Aortic smooth muscle cell (primary cell): ENCODE data around the gene HDHD5. TPM values are rescaled to one million over a fixed set of nuclear protein-coding genes. Genes with fewer than 3 reads are reported as not detected.

Source experiments
- total RNA-seq: library from RNA; depleted of rRNA; stranded (reverse); fragments of >200 nt; gene quantifications from 2 replicates; pipeline ENCODE4 v1.2.3, GENCODE V29; 2014

Gene HDHD5
- total RNA-seq = 20.7 and 30.8 TPM in 2 replicates

DNA sequence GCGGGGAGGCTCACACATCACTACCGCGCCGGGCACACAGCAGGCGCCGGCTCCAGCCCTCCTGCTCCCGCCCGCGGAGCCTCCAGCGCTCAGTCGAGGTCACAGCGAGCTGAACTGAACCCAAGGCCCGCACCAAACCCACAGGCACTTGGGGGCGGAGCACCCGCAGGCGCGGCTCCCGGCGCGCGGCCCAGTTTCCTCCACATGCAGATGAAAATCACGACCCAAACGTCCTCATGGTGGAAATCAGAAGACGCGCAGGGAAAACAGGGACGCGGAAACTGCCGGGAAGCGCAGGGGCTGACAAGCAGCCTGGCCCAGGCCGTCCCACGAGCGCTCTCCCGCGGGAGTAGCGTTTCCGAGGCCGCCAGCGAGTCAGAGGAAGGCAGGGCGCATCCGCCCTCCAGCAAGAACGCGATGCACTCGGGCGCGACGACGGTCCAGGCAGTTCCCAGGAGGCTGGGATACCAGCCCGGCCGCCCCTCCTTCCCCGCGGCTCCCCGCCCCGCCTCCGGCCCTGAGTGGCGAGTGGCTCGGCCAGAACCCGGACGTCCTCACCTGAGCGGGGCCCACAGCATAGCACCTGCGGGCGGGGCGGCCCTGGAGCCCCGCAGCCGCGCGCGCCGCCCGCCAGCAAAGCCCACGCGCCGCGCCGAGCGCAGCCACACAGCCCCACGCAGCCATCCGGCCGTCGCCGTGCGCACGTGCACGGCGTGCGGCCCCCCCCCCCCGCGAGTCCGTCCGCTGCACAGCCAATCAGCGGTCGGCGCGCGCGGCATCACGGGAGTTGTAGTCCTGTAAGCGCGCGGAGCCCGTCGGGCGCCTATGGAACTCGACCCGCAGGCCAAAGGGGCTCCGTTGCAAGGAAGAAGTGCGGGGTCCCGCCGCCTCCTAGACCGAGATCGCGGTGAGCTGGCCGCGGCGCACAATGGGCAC lies at the start of gene HDHD5:
HDHD5 (minus strand) TSS at position 710 of the 936 bp plus-strand sequence; CDS start at position 684, 26 bp downstream.

DNA sequence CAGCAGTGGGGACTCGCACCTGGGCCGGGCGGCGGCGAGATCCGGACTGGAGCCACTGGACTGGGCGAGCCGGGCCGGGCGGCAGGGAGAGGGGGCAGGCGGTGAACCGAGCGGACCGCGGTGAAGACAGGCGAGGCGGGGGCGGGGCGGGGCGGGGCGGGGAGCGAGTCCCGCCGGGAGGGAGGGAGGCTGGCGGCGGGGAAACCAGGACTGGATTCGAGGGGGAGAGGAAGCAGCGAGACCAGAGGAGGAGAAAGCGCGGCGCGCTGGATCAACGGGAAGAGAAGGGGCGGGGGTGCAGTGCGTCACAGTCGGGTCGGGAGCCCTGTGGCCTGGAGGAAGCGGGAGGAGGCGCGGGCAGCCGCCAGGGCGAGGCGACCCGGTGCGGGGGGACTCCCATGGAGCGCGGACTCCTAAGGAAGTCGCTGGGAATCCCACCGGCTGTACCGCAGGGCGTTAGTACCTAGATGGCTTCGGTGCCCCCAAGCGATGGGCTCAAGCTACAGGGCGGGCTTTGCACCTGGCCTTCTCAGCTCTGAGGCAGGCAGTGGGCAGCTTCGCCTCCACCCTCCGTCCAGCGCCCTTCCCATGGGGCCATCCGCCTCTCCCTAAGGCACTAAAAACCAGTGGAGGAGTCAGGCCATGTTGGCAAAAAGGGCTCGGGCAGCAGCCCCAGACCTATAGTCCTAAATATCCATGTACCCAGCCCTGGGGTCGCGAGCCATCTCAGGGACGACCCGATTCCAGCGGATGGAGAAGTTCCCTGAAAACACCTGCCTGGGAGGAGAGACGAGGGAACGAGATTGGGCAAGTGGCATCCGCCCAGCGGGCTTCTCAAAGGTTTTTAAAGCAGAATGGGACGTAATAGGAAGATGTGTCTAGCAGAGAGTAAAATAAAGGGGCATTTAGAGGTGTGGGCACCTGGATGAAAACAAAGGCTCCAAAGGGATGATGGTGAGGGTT lies 37.6 kb downstream of the HDHD5 start, which contains the start of gene TMEM121B:
TMEM121B (minus strand) TSS at position 128 of the 963 bp plus-strand sequence. CDS start 233 bp downstream, outside the sequence.

Other genes with a start within 250 kb of the HDHD5 start
- gene GAB4, start 151.1 kb downstream of the HDHD5 start, total RNA-seq = not detected in 2 replicates
- gene IL17RA, start 74.3 kb downstream of the HDHD5 start, total RNA-seq = 3.0 and 3.9 TPM in 2 replicates
- gene TMEM121B, start 37.9 kb downstream of the HDHD5 start, total RNA-seq = under 0.01 TPM in 2 replicates
- gene ADA2, start 60.2 kb upstream of the HDHD5 start, total RNA-seq = 0.92 and 8.5 TPM in 2 replicates
- under 0.01 TPM in 2 replicates for gene CECR2, start 210.2 kb upstream of the HDHD5 start, total RNA-seq